Gastrocnemius medialis (tissue), 4 donors: ENCODE results near the gene ANTXR1. TPM values are rescaled to one million over a fixed set of nuclear protein-coding genes. Genes with fewer than 3 reads are reported as not detected.

Experiments
- ATAC-seq, 2 donors: fragments of 150-250 bp; one replicate each; pipeline ENCODE4 v1.9.1; 2016
- DNase-seq, 2 donors: peaks; one replicate each; pipeline ENCODE4 v3.0.0-alpha.2; 2019
- H3K27ac ChIP-seq, 4 donors: fragments of 200-600 bp; sonication (generic); 1 replicate in 1 of 4; 2 replicates in 3 of 4; pipeline ENCODE4 v1.5.1; 2016 to 2018; ENCODE audit warnings: mild to moderate bottlenecking in 2 of 4, moderate library complexity in 1 of 4
- H3K27me3 ChIP-seq, 3 donors: fragments of 200-600 bp; sonication (generic) in 2 of 3; 1 replicate in 1 of 3; 2 replicates in 2 of 3; pipeline versions ENCODE4 v1.5.1 to v1.6.0; 2016 to 2019; ENCODE audit warnings: mild to moderate bottlenecking in 1 of 3, moderate library complexity in 1 of 3
- H3K36me3 ChIP-seq, 2 donors: fragments of 200-600 bp; sonication (generic) in 1 of 2; one replicate each; pipeline ENCODE4 v1.5.1; 2017 to 2018
- H3K4me1 ChIP-seq, 2 donors: fragments of 200-600 bp; sonication (generic) in 1 of 2; one replicate each; pipeline ENCODE4 v1.5.1; 2016 to 2017; ENCODE audit warnings: mild to moderate bottlenecking in 2 of 2
- H3K4me3 ChIP-seq, 4 donors: fragments of 200-600 bp; sonication (generic) in 3 of 4; 1 replicate in 1 of 4; 2 replicates in 3 of 4; pipeline ENCODE4 v1.5.1; 2016 to 2019; ENCODE audit warnings: mild to moderate bottlenecking in 2 of 4
- H3K9me3 ChIP-seq, 3 donors: fragments of 200-600 bp; sonication (generic) in 2 of 3; 1 replicate in 1 of 3; 2 replicates in 2 of 3; pipeline ENCODE4 v1.5.1; 2016 to 2019
- POLR2A ChIP-seq, 2 donors: fragments of 450-650 bp; IDR thresholded peaks; one replicate each; pipeline ENCODE4 v1.6.1; 2017; ENCODE audit warnings: antibody characterized with exemption in 2 of 2, mild to moderate bottlenecking in 2 of 2, moderate library complexity in 2 of 2
- in situ Hi-C, 4 donors: fragments of 200-750 bp; cut with MboI; loops; one replicate each; pipeline versions ENCODE4 v1.15.0 to v1.8.0; 2017; ENCODE audit warnings: low sequenced_read_pairs in 4 of 4
- intact Hi-C: fragments of 100-400 bp; cut with DNase I; formaldehyde crosslinking; loops from one replicate; pipeline ENCODE4 v1.15.1; 2023; ENCODE audit warnings: low total_unique reads
- total RNA-seq, 4 donors: library from RNA; depleted of rRNA; stranded (reverse); fragments of >200 nt; gene quantifications; one replicate each; pipeline versions ENCODE4 v1.1.0 to v1.2.3, GENCODE V29; 2016
- TF ChIP-seq, protein P1 (sequence below), 5 experiments: fragments of 450-650 bp in 3 of 5; fragments of 200-600 bp in 2 of 5; sonication (generic) in 2 of 5; IDR thresholded peaks in 4 of 5; conservative IDR thresholded peaks in 1 of 5; 1 replicate in 4 of 5; 2 replicates in 1 of 5; pipeline ENCODE4 v1.5.1; 2016 to 2019; ENCODE audit warnings: antibody characterized with exemption in 5 of 5, mild to moderate bottlenecking in 3 of 5, moderate library complexity in 3 of 5

The ANTXR1 gene
- total RNA-seq, 4 donors from 2014 or later = 8.0 to 13.6 (median 9.7) TPM

DNA sequence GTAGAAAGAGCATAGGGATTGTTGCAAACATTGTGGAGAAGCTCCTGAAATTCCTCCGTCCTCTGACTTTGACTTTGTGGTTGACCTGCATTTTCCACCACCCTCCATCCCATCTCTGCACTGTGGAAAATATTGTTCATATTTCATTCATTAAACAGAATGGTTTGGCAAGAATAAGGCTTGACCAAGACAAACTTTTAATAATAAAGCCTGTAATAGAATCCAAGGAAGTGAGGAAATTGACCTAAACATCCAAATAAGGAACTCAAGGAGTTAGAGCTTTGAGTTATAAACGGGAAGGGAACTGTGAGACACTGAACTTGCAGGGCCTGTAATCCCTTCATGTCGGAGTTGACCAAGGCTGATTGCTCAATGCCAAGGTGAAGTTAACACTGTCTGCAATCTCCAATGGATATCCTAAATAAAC, 258.9 kb downstream of the ANTXR1 start:
- Histone ChIP-seq H3K9me3 (no peaks in the 10 kb centered on the region), H3K36me3 (no peaks in the 10 kb centered on the region), H3K4me1 (no peaks in the 10 kb centered on the region), H3K27ac (no peak overlapping the region), H3K4me3 (no peak overlapping the region), H3K27me3 (no peaks in the 10 kb centered on the region)
- no peak for TF ChIP-seq POLR2A (IDR thresholded peaks at IDR 0.05)
- TF ChIP-seq, protein P1, sequence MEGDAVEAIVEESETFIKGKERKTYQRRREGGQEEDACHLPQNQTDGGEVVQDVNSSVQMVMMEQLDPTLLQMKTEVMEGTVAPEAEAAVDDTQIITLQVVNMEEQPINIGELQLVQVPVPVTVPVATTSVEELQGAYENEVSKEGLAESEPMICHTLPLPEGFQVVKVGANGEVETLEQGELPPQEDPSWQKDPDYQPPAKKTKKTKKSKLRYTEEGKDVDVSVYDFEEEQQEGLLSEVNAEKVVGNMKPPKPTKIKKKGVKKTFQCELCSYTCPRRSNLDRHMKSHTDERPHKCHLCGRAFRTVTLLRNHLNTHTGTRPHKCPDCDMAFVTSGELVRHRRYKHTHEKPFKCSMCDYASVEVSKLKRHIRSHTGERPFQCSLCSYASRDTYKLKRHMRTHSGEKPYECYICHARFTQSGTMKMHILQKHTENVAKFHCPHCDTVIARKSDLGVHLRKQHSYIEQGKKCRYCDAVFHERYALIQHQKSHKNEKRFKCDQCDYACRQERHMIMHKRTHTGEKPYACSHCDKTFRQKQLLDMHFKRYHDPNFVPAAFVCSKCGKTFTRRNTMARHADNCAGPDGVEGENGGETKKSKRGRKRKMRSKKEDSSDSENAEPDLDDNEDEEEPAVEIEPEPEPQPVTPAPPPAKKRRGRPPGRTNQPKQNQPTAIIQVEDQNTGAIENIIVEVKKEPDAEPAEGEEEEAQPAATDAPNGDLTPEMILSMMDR (IDR thresholded peaks at IDR 0.05 in 4 of 5, conservative IDR thresholded peaks at IDR 0.05 in 1 of 5) = no peak
- DNase-seq (no peak), ATAC-seq (no peak)
- intact Hi-C loops = no loop called here
- in situ Hi-C loops = no loop called here

DNA sequence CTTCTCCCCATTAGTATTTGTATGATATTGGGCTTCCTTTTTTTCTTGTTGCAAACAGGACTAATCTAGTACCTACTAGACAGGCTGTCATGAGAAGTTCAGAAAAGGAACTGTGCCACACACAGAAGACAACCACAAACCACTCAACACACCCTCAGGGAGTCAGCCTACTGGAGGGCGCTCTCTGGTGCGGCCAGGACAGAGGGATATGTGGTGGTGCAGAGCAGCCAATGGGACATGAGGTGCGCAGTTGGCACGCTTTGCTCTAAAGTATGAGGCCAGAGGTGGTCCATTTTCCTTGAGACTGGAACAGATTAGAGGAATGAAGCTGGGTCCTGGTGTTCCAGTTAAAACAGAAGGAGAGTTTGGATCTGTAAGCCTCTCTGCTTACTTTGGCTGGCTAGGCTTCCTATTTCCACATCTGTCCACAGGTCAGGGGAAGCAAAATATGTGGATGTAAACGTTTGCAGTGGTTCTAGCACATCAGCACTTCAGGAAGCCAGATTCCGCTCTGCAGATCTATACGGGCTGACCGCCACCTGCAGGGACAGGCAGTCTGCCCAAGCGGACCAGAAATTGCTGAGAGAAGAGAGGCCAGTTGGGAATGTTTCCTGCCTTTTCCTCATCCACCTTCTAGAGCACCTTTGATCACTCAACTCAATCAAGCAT, 260.0 kb downstream of the ANTXR1 start:
- H3K9me3 ChIP-seq = no peaks in the 10 kb centered on the region
- H3K36me3 ChIP-seq = no peaks in the 10 kb centered on the region
- no peaks in the 10 kb centered on the region for H3K27me3 ChIP-seq
- in situ Hi-C loops (no loop called here), intact Hi-C loops (no loop called here)
- H3K4me3 ChIP-seq = no peak overlapping the region
- no peak overlapping the region for H3K27ac ChIP-seq
- ATAC-seq = no peak
- H3K4me1 ChIP-seq = no peaks in the 10 kb centered on the region
- TF ChIP-seq POLR2A (IDR thresholded peaks at IDR 0.05) = no peak
- TF ChIP-seq, protein P1 (IDR thresholded peaks at IDR 0.05 in 4 of 5, conservative IDR thresholded peaks at IDR 0.05 in 1 of 5) = no peak
- no peak for DNase-seq

DNA sequence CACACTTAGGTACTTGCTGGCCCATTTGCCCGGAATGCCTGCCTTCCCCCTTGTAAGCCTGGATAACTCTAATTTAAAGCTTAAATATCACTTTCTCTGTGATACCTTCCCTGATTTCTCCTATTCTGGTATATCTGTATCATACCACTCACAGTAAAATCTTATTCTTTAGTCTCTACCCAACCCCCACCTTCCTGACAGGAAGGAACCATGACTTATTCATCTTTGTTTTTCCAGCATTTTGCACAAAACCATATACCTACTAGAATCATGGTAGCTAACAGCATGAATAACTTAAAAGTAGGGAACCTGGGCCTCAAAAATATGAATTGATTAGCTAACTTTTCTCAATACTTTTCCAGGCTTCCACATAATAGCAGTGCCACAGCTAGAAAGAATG, 262.5 kb downstream of the ANTXR1 start:
- Histone ChIP-seq H3K36me3 (no peaks in the 10 kb centered on the region), H3K4me3 (no peak overlapping the region), H3K27ac (no peak overlapping the region), H3K4me1 (no peaks in the 10 kb centered on the region), H3K27me3 (no peaks in the 10 kb centered on the region), H3K9me3 (no peaks in the 10 kb centered on the region)
- intact Hi-C loops (no loop called here), in situ Hi-C loops (no loop called here)
- no peak for TF ChIP-seq POLR2A (IDR thresholded peaks at IDR 0.05)
- TF ChIP-seq, protein P1 (IDR thresholded peaks at IDR 0.05 in 4 of 5, conservative IDR thresholded peaks at IDR 0.05 in 1 of 5) = no peak
- no peak for ATAC-seq
- DNase-seq = no peak

DNA sequence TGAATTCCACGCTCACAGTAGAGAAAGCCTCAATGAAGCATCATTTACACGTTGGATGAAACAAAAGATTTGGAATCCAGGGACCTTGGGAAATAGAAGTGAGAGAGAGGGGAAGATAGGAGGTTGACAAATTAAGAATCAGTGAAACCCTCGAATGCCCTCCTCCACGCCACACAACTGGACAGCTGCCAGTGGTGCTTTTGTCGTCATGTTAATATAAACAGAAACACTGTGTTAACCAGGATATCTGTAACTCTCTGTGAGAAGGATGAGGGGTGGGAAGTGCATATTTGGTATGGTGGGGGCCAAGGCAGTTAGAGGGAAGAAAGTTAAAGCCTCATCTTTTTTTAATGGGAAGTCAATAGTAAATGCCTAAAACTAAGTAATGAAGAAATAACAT, 265.4 kb downstream of the ANTXR1 start:
- no peak overlapping the region for H3K4me3 ChIP-seq
- no peak overlapping the region for H3K27ac ChIP-seq
- DNase-seq (no peak), ATAC-seq (no peak)
- H3K27me3 ChIP-seq = no peaks in the 10 kb centered on the region
- no peak for TF ChIP-seq POLR2A (IDR thresholded peaks at IDR 0.05)
- TF ChIP-seq, protein P1 (IDR thresholded peaks at IDR 0.05 in 4 of 5, conservative IDR thresholded peaks at IDR 0.05 in 1 of 5) = no peak
- intact Hi-C loops = no loop called here
- no peaks in the 10 kb centered on the region for H3K36me3 ChIP-seq
- H3K4me1 ChIP-seq = no peaks in the 10 kb centered on the region
- in situ Hi-C loops = no loop called here
- H3K9me3 ChIP-seq = no peaks in the 10 kb centered on the region

DNA sequence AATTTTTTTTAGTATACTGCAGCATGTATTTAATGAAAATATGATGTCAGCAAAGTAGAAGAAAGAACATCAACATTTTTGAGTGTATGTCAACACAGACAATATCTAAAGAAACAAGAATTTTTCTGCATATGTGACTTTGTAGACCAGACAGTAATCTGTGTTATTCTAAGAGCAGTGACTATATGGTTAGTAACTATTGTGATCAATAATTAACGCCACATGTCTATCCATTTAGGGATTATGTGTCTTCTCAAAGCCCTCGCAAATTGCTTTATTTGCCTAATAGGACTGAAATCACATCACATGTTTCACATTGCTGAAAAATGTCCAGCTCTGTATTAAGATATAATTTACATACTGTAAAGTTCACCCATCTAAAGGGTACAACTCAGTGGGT, 266.2 kb downstream of the ANTXR1 start:
- TF ChIP-seq, protein P1 (IDR thresholded peaks at IDR 0.05 in 4 of 5, conservative IDR thresholded peaks at IDR 0.05 in 1 of 5) = no peak
- no peak for TF ChIP-seq POLR2A (IDR thresholded peaks at IDR 0.05)
- Histone ChIP-seq H3K27me3 (no peaks in the 10 kb centered on the region), H3K36me3 (no peaks in the 10 kb centered on the region), H3K4me1 (no peaks in the 10 kb centered on the region), H3K9me3 (no peaks in the 10 kb centered on the region), H3K27ac (no peak overlapping the region), H3K4me3 (no peak overlapping the region)
- no peak for ATAC-seq
- intact Hi-C loops = no loop called here
- no peak for DNase-seq
- in situ Hi-C loops = no loop called here
